Cardiac fibroblast (primary cell): ENCODE measurements around the gene CHMP6.
A peak's percentile ranks its signal among the peaks of the same experiment; 100 is the strongest.

Experiments
- DNase-seq, 2 donors: peaks; one replicate each; pipeline versions ENCODE4 v3.0.0 to v3.0.0-alpha.2; 2010; ENCODE audit warnings: low read depth in 2 of 2
- H3K4me3 ChIP-seq, 2 donors: replicated peaks in 1 of 2; 1 replicate in 1 of 2; 2 replicates in 1 of 2; pipeline ENCODE4 v1.5.1; 2011; ENCODE audit warnings: low read depth in 2 of 2, low read length in 2 of 2, mild to moderate bottlenecking in 2 of 2, moderate library complexity in 1 of 2
- CTCF ChIP-seq: IDR thresholded peaks from one replicate; pipeline ENCODE4 v1.5.1; 2011; ENCODE audit warnings: low read depth, mild to moderate bottlenecking, low read length, inconsistent platforms

CHMP6 gene

GRCh38 chr17:81035521-81036196 is 44.0 kb downstream of the CHMP6 start:
- peak in 1 of 2 donors; percentile 37 for DNase-seq
- TF ChIP-seq CTCF, result no peak
- peak overlapping the region; percentile 47 to 75 for H3K4me3 ChIP-seq

- no peak for DNase-seq
- no peak for TF ChIP-seq CTCF
- peak overlapping the region in 1 of 2 donors; percentile 47 for H3K4me3 ChIP-seq
These were observed 44.7 kb downstream of the CHMP6 start for GRCh38 chr17:81036197-81036941.

- H3K4me3 ChIP-seq, result no peak overlapping the region
- DNase-seq, result peak in 1 of 2 donors; percentile 22
- no peak for TF ChIP-seq CTCF
These were observed 45.6 kb downstream of the CHMP6 start for GRCh38 chr17:81037026-81037797.

- H3K4me3 ChIP-seq, result no peak overlapping the region
- peak in 1 of 2 donors; percentile 18 for DNase-seq
- TF ChIP-seq CTCF, result no peak
These were observed 46.4 kb downstream of the CHMP6 start for GRCh38 chr17:81037798-81038733.

- no peak for DNase-seq
- H3K4me3 ChIP-seq, result no peak overlapping the region
- TF ChIP-seq CTCF, result no peak
These were observed 47.5 kb downstream of the CHMP6 start for GRCh38 chr17:81039096-81039495.
